Right cardiac atrium (tissue), 5 donors: ENCODE data around the gene NOS3. TPM values are rescaled to one million over a fixed set of nuclear protein-coding genes. Genes with fewer than 3 reads are reported as not detected.

Experiments used
- ATAC-seq, 2 donors: fragments of 200-7000 bp; cut with Tn5 transposase; one replicate each; pipeline versions ENCODE4 v1.8.0 to v1.9.1; 2020; ENCODE audit warnings: moderate library complexity in 2 of 2, mild to moderate bottlenecking in 1 of 2
- DNase-seq, 3 donors: peaks; one replicate each; pipeline ENCODE4 v3.0.0-alpha.2; 2020
- H3K27ac ChIP-seq: one replicate; pipeline ENCODE4 v1.5.1; 2013; ENCODE audit warnings: mild to moderate bottlenecking, low read length, control low read depth, moderate library complexity
- H3K27me3 ChIP-seq: one replicate; pipeline ENCODE4 v1.6.1; 2013; ENCODE audit not compliant: control insufficient read depth, insufficient read depth
- H3K4me1 ChIP-seq: one replicate; pipeline ENCODE4 v1.6.1; 2013; ENCODE audit warnings: low read length; ENCODE audit not compliant: control insufficient read depth, insufficient read depth
- H3K4me3 ChIP-seq: one replicate; pipeline ENCODE4 v1.5.1; 2013; ENCODE audit warnings: low read length, control low read depth
- H3K9me3 ChIP-seq: one replicate; pipeline ENCODE4 v1.6.1; 2013; ENCODE audit warnings: low read length; ENCODE audit not compliant: control insufficient read depth
- WGBS: extraction: QIAGEN DNeasy Blood & Tissue Kit; methylation state at CpG from one replicate; pipeline ENCODE4 v1.1.7; 2013; 5-methylcytosine and 5-hydroxymethylcytosine counted together
- intact Hi-C, 4 donors: fragments of 100-400 bp; cut with DNase I; formaldehyde crosslinking; loops; one replicate each; pipeline versions ENCODE4 v1.11.0 to v1.14.0; 2022 to 2023
- polyA plus RNA-seq: library from polyadenylated mRNA; stranded (reverse); fragments of 200-250 nt; gene quantifications from one replicate; pipeline ENCODE4 v1.2.3, GENCODE V29; 2013
- total RNA-seq, 4 donors: library from RNA; stranded (reverse); fragmentation: NEBNext Ultra II Directional; extraction: Animal tissue kit (Norgen Biotek cat#: 25700); gene quantifications; one replicate each; pipeline ENCODE4 v1.2.1, GENCODE V29; 2021
- donor health status: healthy with polysubstance abuse.
- donor health status: DM: no; HTN: yes; CAD: no.
- donor health status: DM: no; HTN: no; CAD: no.
- donor health status: DM: no; HTN: yes; CAD: no; lungs with severe emphysema.
- donor health status: DM: yes; HTN: yes; CAD: no.

The NOS3 gene
- total and polyA plus RNA-seq, 5 donors = 13.5 to 80.4 (median 21.4) TPM

DNA sequence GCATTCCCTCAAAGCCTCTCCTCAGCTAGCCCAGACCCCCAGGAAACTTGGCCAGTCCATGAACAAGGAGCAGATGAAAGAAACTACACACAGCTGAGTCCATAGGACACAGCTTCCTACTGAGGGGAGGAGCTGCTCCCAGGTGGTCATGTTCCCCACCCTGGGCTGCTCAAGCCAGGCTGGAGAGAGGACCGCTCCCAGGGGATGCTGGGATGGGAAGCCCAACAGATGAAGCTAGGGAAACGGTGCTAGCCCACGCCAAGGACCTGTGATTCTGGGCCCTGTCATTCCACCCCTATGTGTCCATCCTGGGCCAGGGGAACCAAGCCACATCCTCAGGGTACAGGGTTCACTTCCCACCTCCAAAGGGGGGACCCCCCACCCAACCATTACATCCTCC is 31.7 kb upstream of the NOS3 start:
- ATAC-seq = no peak
- intact Hi-C loops = loop anchor here in 1 of 4 donors (10.0 kb wide), 1 partner anchor 54 kb away; no protein-coding TSS in a partner anchor
- peaks cover 16% of the 10 kb centered on the region for H3K4me1 ChIP-seq

DNA sequence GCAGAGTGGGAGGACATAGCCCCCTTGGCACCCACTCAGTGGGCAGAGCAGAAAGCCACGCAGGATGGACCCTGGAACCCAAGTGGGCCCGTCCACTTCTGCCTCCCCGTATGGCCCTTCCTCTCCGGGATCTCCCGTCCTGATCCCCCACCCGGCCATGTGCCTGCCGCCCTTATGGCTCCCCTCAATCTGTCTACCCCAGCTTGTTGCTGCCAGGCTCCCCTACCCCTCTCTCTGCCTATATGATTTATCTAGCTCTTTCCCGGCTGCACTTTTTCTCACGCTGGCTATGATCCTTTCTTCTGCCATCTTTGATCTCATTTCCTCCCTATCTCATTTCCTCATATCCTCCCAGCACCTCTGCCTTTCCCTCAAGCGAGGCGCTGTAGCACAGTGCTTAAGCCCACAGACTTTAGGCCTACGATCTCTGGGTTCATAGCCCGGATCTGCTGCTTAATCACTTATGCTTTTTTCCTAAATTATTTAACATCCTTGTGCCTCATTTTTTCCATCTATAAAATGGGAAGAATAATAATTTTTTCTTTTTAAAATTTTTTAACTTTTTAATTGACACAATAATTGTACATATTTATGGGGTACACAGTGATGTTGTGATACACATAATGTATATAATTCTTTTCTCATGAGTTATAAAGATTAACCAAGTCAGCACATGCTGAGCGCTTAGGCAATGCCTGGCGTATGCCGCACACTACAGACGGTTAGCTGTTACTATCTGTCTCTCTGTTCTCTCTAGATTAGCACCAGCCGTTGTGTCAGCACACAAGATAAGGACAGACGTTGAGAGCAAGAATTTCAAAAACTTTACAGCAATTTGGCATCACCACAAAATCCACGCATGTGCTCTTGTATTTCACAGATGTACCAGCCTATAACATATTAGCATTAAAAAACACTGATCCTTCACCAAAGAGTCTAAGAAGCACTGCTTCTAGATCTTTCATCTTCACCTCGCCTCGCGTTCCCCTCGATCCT is 30.8 kb upstream of the NOS3 start:
- ATAC-seq (no peak), DNase-seq (peak in 2 of 3 donors; percentile 17 to 32)
- Histone ChIP-seq H3K27me3 (no peaks in the 10 kb centered on the region), H3K9me3 (no peaks in the 10 kb centered on the region), H3K27ac (peak overlapping the region; percentile 90), H3K4me3 (no peak overlapping the region), H3K4me1 (peaks cover 16% of the 10 kb centered on the region)
- intact Hi-C loops = loop anchor here in 1 of 4 donors (10.0 kb wide), 1 partner anchor 55 kb away; no protein-coding TSS in a partner anchor
- WGBS = 46% methylated on average over 24 of the region's 24 CpGs

More for the DNA sequence above, 31.7 kb upstream of the NOS3 start:
- Histone ChIP-seq H3K27ac (peak overlapping the region; percentile 60), H3K9me3 (no peaks in the 10 kb centered on the region), H3K4me3 (no peak overlapping the region), H3K27me3 (no peaks in the 10 kb centered on the region)
- DNase-seq = peak in 2 of 3 donors; percentile 7 to 26
- 78% methylated on average over 3 of the region's 3 CpGs for WGBS

GRCh38 chr7:150961510-150962289 is 29.1 kb upstream of the NOS3 start:
- no peak overlapping the region for H3K4me3 ChIP-seq
- 70% methylated on average over 17 of the region's 17 CpGs for WGBS
- peaks cover 17% of the 10 kb centered on the region for H3K4me1 ChIP-seq
- ATAC-seq = no peak
- H3K27me3 ChIP-seq = no peaks in the 10 kb centered on the region
- H3K27ac ChIP-seq = peak overlapping the region; percentile 87
- intact Hi-C loops = loop anchor here in 1 of 4 donors (2.0 kb wide), 1 partner anchor 25 kb away; no protein-coding TSS in a partner anchor
- no peaks in the 10 kb centered on the region for H3K9me3 ChIP-seq
- DNase-seq = peak in 2 of 3 donors; percentile 16 to 63

- Histone ChIP-seq H3K27ac (peak overlapping the region; percentile 87), H3K9me3 (no peaks in the 10 kb centered on the region), H3K27me3 (no peaks in the 10 kb centered on the region), H3K4me1 (peaks cover 17% of the 10 kb centered on the region), H3K4me3 (no peak overlapping the region)
- intact Hi-C loops = loop anchor here in 1 of 4 donors (2.0 kb wide), 1 partner anchor 25 kb away; no protein-coding TSS in a partner anchor
- ATAC-seq (no peak), DNase-seq (no peak)
- WGBS = 47% methylated on average over 2 of the region's 2 CpGs
Measured at GRCh38 chr7:150962290-150962552, 28.6 kb upstream of the NOS3 start.

- no peaks in the 10 kb centered on the region for H3K9me3 ChIP-seq
- H3K4me3 ChIP-seq = no peak overlapping the region
- DNase-seq (peak; percentile 62 to 88 (median 78)), ATAC-seq (peak; percentile 54 to 65)
- 32% methylated on average over 23 of the region's 23 CpGs for WGBS
- peaks cover 14% of the 10 kb centered on the region for H3K4me1 ChIP-seq
- peak overlapping the region; percentile 87 for H3K27ac ChIP-seq
- intact Hi-C loops = loop anchor here in 1 of 4 donors (2.0 kb wide), 1 partner anchor 24 kb away; no protein-coding TSS in a partner anchor
- no peaks in the 10 kb centered on the region for H3K27me3 ChIP-seq
Measured at GRCh38 chr7:150962553-150963399, 28.0 kb upstream of the NOS3 start.

DNA sequence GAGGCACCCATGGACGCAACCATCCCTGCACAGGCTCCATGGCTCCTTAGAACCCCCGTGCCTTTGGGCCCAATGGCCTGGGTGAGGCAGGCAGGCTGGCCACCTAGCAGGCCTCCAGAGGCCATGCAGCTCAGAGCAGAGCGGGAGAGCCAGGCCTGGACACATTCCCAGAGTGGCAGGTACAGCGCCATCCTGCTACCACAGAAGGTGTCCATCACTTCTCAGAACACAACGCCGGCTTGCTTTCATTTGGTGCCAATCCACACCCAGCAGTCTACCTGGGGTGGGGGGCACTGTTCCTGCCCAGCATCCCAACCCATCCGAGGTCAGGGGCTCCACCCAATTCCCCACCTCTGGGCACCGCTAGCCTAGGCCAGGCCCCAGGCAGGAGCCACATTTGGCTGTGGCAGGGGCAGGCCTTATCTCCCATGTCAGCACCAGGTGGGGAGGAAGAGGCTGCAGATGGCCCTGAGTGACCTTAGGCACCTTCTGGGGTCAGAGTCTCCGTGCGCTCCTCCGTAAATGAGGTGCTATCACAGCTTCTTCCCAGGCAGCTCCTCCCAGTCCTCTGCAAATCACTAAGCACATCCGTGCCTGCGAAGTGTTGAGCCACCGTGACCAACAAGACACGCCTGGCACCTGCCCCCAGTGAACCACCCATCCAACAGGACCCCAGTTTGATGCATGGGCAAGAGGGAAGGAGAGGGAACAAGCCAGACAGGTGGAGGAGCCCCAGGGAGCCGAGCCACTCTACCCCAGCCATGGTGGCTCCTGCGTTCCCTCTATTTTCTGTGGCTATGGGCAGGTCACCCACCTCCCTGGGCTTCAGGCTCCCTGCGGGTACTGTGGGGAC is 26.9 kb upstream of the NOS3 start:
- peak overlapping the region; percentile 84 for H3K27ac ChIP-seq
- DNase-seq (peak; percentile 14 to 62 (median 31)), ATAC-seq (peak in 1 of 2 donors; percentile 1)
- 62% methylated on average over 18 of the region's 18 CpGs for WGBS
- H3K4me3 ChIP-seq = no peak overlapping the region
- intact Hi-C loops = loop anchor here in 1 of 4 donors (2.0 kb wide), 1 partner anchor 23 kb away; no protein-coding TSS in a partner anchor
- H3K4me1 ChIP-seq = peaks cover 9% of the 10 kb centered on the region
- H3K9me3 ChIP-seq = no peaks in the 10 kb centered on the region
- H3K27me3 ChIP-seq = no peaks in the 10 kb centered on the region

GRCh38 chr7:150964593-150965111 is 26.2 kb upstream of the NOS3 start:
- Histone ChIP-seq H3K9me3 (no peaks in the 10 kb centered on the region), H3K27me3 (no peaks in the 10 kb centered on the region), H3K4me1 (peaks cover 12% of the 10 kb centered on the region), H3K27ac (peak overlapping the region; percentile 93), H3K4me3 (no peak overlapping the region)
- ATAC-seq (peak; percentile 74 to 81), DNase-seq (peak; percentile 78 to 93 (median 92))
- intact Hi-C loops = no loop called here
- WGBS = 32% methylated on average over 16 of the region's 16 CpGs

DNA sequence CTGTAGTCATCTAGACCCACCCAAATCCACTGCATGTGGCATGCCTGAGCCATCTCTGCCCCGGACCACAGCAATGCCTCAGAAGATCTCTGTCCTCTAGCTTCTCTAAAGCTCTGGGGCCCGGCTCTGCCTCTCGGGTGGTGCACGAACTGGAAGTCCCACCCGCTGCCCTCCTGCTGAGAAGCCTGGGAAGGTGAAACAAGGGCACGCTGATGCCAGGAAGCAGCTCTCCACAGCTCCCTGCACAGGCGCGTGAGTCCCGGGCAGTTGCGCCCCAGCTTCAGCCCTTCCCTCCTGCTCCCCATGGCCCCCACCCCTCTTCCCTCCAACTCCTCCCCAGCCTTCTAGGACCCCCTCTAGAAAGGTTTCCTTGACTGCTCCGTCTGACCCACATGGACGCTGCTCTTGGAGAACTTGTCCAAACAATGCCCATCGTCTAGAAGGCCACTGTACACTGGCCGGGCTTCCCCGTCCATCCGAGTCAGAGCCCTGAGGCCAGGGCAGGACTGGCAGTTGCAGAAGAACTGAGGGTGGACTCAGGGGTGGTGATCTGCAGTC is 25.5 kb upstream of the NOS3 start:
- DNase-seq (peak in 2 of 3 donors; percentile 56 to 70), ATAC-seq (peak in 1 of 2 donors; percentile 5)
- no peaks in the 10 kb centered on the region for H3K27me3 ChIP-seq
- peaks cover 12% of the 10 kb centered on the region for H3K4me1 ChIP-seq
- H3K4me3 ChIP-seq = no peak overlapping the region
- H3K9me3 ChIP-seq = no peaks in the 10 kb centered on the region
- H3K27ac ChIP-seq = peak overlapping the region; percentile 93
- WGBS = 56% methylated on average over 16 of the region's 16 CpGs
- intact Hi-C loops = no loop called here

GRCh38 chr7:150966002-150966401 is 24.8 kb upstream of the NOS3 start:
- no peak for ATAC-seq
- Histone ChIP-seq H3K27me3 (no peaks in the 10 kb centered on the region), H3K9me3 (no peaks in the 10 kb centered on the region), H3K4me3 (no peak overlapping the region), H3K27ac (peak overlapping the region; percentile 93), H3K4me1 (peaks cover 13% of the 10 kb centered on the region)
- DNase-seq = peak in 2 of 3 donors; percentile 51 to 55
- intact Hi-C loops = no loop called here
- WGBS = 94% methylated on average over 1 of the region's 1 CpG
